PC-3 (cell line): ENCODE data around the gene TRIM39.

Source experiments
- EZH2phosphoT487 ChIP-seq: fragments of 300-600 bp; sonication (generic); IDR thresholded peaks from 2 replicates; pipeline ENCODE4 v1.6.1; 2018; ENCODE audit warnings: mild to moderate bottlenecking, antibody characterized with exemption, low read length, borderline replicate concordance
- TF ChIP-seq, protein P1 (sequence below): fragments of 300-600 bp; sonication (generic); conservative IDR thresholded peaks from 2 replicates; pipeline ENCODE4 v1.5.1; 2017; ENCODE audit warnings: antibody characterized with exemption, low read depth, mild to moderate bottlenecking, low read length

- TF ChIP-seq EZH2phosphoT487 = no peak
- TF ChIP-seq, protein P1, sequence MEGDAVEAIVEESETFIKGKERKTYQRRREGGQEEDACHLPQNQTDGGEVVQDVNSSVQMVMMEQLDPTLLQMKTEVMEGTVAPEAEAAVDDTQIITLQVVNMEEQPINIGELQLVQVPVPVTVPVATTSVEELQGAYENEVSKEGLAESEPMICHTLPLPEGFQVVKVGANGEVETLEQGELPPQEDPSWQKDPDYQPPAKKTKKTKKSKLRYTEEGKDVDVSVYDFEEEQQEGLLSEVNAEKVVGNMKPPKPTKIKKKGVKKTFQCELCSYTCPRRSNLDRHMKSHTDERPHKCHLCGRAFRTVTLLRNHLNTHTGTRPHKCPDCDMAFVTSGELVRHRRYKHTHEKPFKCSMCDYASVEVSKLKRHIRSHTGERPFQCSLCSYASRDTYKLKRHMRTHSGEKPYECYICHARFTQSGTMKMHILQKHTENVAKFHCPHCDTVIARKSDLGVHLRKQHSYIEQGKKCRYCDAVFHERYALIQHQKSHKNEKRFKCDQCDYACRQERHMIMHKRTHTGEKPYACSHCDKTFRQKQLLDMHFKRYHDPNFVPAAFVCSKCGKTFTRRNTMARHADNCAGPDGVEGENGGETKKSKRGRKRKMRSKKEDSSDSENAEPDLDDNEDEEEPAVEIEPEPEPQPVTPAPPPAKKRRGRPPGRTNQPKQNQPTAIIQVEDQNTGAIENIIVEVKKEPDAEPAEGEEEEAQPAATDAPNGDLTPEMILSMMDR = no peak
These were observed 44.2 kb upstream of the TRIM39 start for GRCh38 chr6:30282522-30282921.
